Activated T-helper 2 cell treated with anti-CD3 and anti-CD28 coated beads, Interferon-gamma antibody, Interleukin-2, Interleukin-4, amounts not matched to agents 10 μg/mL and 5 μg/mL and 100 μg/mL, durations not matched to agents 14 hours and 24 hours and 36 hours (primary cell): ENCODE data around the gene OSBPL8. TPM values are rescaled to one million over a fixed set of nuclear protein-coding genes. Genes with fewer than 3 reads are reported as not detected.

Experiments
- DNase-seq: peaks from one replicate; pipeline ENCODE4 v3.0.0; 2021; ENCODE audit warnings: low spot score
- H3K27ac Mint-ChIP-seq: one replicate; pipeline ENCODE4 v1.8.0; 2021; ENCODE audit warnings: mixed read lengths
- H3K27me3 Mint-ChIP-seq: one replicate; pipeline ENCODE4 v1.8.0; 2021; ENCODE audit warnings: low read depth, mixed read lengths
- H3K36me3 Mint-ChIP-seq: one replicate; pipeline ENCODE4 v1.8.0; 2021; ENCODE audit warnings: low read depth, mixed read lengths
- H3K4me1 Mint-ChIP-seq: one replicate; pipeline ENCODE4 v1.8.0; 2021; ENCODE audit warnings: low read depth, mixed read lengths
- H3K4me3 Mint-ChIP-seq: one replicate; pipeline ENCODE4 v1.8.0; 2021; ENCODE audit warnings: low read depth, mild to moderate bottlenecking, moderate library complexity, mixed read lengths
- H3K9me3 Mint-ChIP-seq: one replicate; pipeline ENCODE4 v1.8.0; 2021; ENCODE audit warnings: mixed read lengths
- intact Hi-C: fragments of 100-400 bp; cut with micrococcal nuclease; formaldehyde crosslinking; loops from one replicate; pipeline ENCODE4 v1.15.1; 2023
- total RNA-seq: library from RNA; stranded (reverse); gene quantifications from 2 replicates; pipeline ENCODE4 v1.2.3, GENCODE V29; 2022

Gene OSBPL8
- total RNA-seq, 1 donor from 2014 or later, result 87.9 TPM

- H3K36me3 Mint-ChIP-seq, result peaks cover 35% of the 10 kb centered on the region
- no peak overlapping the region for H3K27ac Mint-ChIP-seq
- intact Hi-C loops, result no loop called here
- peaks cover 51% of the 10 kb centered on the region for H3K4me1 Mint-ChIP-seq
- no peak overlapping the region for H3K4me3 Mint-ChIP-seq
- H3K27me3 Mint-ChIP-seq, result no peaks in the 10 kb centered on the region
- DNase-seq, result no peak
- no peaks in the 10 kb centered on the region for H3K9me3 Mint-ChIP-seq
Observed at GRCh38 chr12:76552343-76552938, 7.1 kb downstream of the OSBPL8 start.

- peaks cover 36% of the 10 kb centered on the region for H3K36me3 Mint-ChIP-seq
- H3K4me3 Mint-ChIP-seq, result no peak overlapping the region
- H3K4me1 Mint-ChIP-seq, result peaks cover 57% of the 10 kb centered on the region
- intact Hi-C loops, result no loop called here
- H3K27me3 Mint-ChIP-seq, result no peaks in the 10 kb centered on the region
- H3K27ac Mint-ChIP-seq, result no peak overlapping the region
- H3K9me3 Mint-ChIP-seq, result no peaks in the 10 kb centered on the region
- DNase-seq, result no peak
Observed at GRCh38 chr12:76551482-76551888, 8.1 kb downstream of the OSBPL8 start.

- H3K4me3 Mint-ChIP-seq, result no peak overlapping the region
- peaks cover 21% of the 10 kb centered on the region for H3K36me3 Mint-ChIP-seq
- H3K27ac Mint-ChIP-seq, result no peak overlapping the region
- DNase-seq, result no peak
- intact Hi-C loops, result no loop called here
- peaks cover 49% of the 10 kb centered on the region for H3K4me1 Mint-ChIP-seq
- H3K9me3 Mint-ChIP-seq, result no peaks in the 10 kb centered on the region
- no peaks in the 10 kb centered on the region for H3K27me3 Mint-ChIP-seq
Observed at GRCh38 chr12:76549131-76549530, 10.4 kb downstream of the OSBPL8 start.

DNA sequence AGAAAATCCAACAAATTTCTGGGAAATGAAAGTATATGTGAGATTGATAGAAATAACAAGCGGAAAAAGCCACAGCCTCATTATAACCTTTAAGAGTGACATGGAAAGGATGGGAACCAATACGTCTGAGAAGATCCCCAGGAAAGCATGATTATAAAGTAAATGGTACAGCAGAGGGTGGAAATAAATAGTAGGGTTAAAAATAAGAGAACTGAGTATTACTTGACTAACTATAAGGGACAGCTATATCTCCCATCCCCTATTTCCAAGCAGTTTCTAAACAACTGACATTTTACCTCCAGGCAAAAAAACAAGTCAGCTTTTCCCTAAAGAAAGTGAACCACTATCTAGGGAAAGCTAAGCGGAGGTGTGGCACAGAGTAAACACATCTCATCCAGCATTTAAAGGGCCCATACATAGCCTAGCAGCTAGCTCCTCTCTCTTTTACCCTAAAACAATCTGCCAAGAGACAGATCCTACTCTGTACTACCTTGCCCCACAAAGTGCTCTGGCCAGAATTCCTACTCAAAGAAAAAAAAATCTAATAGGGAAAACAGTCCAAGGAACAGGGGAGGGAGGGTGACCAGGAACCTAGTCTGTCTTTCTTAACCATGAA, 11.2 kb downstream of the OSBPL8 start:
- Mint-ChIP-seq H3K36me3 (peaks cover 20% of the 10 kb centered on the region), H3K9me3 (no peaks in the 10 kb centered on the region), H3K27me3 (no peaks in the 10 kb centered on the region), H3K4me1 (peaks cover 54% of the 10 kb centered on the region), H3K4me3 (no peak overlapping the region), H3K27ac (no peak overlapping the region)
- intact Hi-C loops, result no loop called here
- no peak for DNase-seq

DNA sequence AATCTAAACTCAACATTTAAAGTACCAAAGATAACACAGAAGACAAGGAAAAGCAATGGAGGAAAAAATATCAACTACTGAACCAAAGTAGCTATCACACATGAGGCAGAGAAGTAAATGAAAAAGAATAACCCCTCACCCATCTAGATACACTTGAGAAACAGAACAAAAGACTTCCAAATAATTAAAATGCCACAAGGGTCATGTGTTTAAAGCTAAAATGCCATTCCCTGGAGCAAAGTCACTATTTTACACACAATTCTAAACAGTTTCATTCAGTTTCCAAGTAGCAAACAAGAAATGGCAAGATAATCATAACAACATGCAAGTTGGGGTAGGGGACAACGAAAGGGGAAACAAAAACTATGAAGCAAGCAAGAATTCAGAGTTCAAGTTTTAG, 12.0 kb downstream of the OSBPL8 start:
- Mint-ChIP-seq H3K9me3 (no peaks in the 10 kb centered on the region), H3K36me3 (peaks cover 17% of the 10 kb centered on the region), H3K4me3 (no peak overlapping the region), H3K27ac (no peak overlapping the region), H3K4me1 (peaks cover 53% of the 10 kb centered on the region), H3K27me3 (no peaks in the 10 kb centered on the region)
- no peak for DNase-seq
- intact Hi-C loops, result no loop called here

- Mint-ChIP-seq H3K27me3 (no peaks in the 10 kb centered on the region), H3K27ac (no peak overlapping the region), H3K4me1 (peaks cover 56% of the 10 kb centered on the region), H3K9me3 (no peaks in the 10 kb centered on the region), H3K4me3 (no peak overlapping the region), H3K36me3 (peaks cover 18% of the 10 kb centered on the region)
- no peak for DNase-seq
- intact Hi-C loops, result no loop called here
Observed at GRCh38 chr12:76546889-76547288, 12.7 kb downstream of the OSBPL8 start.

- no peak overlapping the region for H3K27ac Mint-ChIP-seq
- no peak overlapping the region for H3K4me3 Mint-ChIP-seq
- H3K4me1 Mint-ChIP-seq, result peaks cover 58% of the 10 kb centered on the region
- intact Hi-C loops, result loop anchor here (1.0 kb wide), 1 partner anchor 13 kb away; no protein-coding TSS in a partner anchor
- DNase-seq, result no peak
- H3K27me3 Mint-ChIP-seq, result no peaks in the 10 kb centered on the region
- peaks cover 18% of the 10 kb centered on the region for H3K36me3 Mint-ChIP-seq
- H3K9me3 Mint-ChIP-seq, result no peaks in the 10 kb centered on the region
Observed at GRCh38 chr12:76545486-76545885, 14.1 kb downstream of the OSBPL8 start.

GRCh38 chr12:76544601-76545261, 14.8 kb downstream of the OSBPL8 start:
- intact Hi-C loops, result loop anchor here (1.0 kb wide), 1 partner anchor 14 kb away; no protein-coding TSS in a partner anchor
- H3K27me3 Mint-ChIP-seq, result no peaks in the 10 kb centered on the region
- H3K9me3 Mint-ChIP-seq, result no peaks in the 10 kb centered on the region
- DNase-seq, result no peak
- H3K36me3 Mint-ChIP-seq, result peaks cover 17% of the 10 kb centered on the region
- H3K4me3 Mint-ChIP-seq, result no peak overlapping the region
- no peak overlapping the region for H3K27ac Mint-ChIP-seq
- H3K4me1 Mint-ChIP-seq, result peaks cover 58% of the 10 kb centered on the region

DNA sequence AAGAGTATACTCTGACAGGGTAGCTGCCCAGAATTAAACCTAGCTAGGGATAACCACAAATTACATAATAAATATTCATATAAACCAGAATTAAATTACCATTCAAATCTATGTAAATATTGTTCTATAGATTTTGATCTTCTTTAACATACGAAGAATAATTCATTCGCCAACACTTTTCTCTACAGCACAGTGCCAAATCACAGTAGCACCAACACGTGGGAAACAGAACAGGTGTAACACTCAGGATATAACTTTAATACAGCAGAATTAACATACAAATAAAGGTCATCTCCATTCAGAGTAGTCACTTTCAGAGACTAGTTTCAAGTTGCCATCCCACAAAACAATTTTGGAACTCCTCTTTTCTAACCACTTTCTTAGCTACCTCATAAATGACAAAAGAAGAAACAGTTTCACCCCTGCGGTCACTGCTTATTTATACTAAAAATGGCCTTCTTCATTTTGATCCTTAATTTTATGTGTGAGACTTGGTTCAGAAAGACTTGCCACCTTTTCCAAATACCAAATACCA, 15.7 kb downstream of the OSBPL8 start:
- peaks cover 55% of the 10 kb centered on the region for H3K4me1 Mint-ChIP-seq
- H3K4me3 Mint-ChIP-seq, result no peak overlapping the region
- no peak for DNase-seq
- H3K36me3 Mint-ChIP-seq, result peaks cover 12% of the 10 kb centered on the region
- H3K27me3 Mint-ChIP-seq, result no peaks in the 10 kb centered on the region
- H3K9me3 Mint-ChIP-seq, result no peaks in the 10 kb centered on the region
- intact Hi-C loops, result no loop called here
- no peak overlapping the region for H3K27ac Mint-ChIP-seq

GRCh38 chr12:76542908-76543307, 16.7 kb downstream of the OSBPL8 start:
- intact Hi-C loops, result no loop called here
- Mint-ChIP-seq H3K36me3 (peaks cover 8% of the 10 kb centered on the region), H3K27me3 (no peaks in the 10 kb centered on the region), H3K9me3 (no peaks in the 10 kb centered on the region), H3K27ac (no peak overlapping the region), H3K4me1 (peaks cover 47% of the 10 kb centered on the region), H3K4me3 (no peak overlapping the region)
- no peak for DNase-seq

DNA sequence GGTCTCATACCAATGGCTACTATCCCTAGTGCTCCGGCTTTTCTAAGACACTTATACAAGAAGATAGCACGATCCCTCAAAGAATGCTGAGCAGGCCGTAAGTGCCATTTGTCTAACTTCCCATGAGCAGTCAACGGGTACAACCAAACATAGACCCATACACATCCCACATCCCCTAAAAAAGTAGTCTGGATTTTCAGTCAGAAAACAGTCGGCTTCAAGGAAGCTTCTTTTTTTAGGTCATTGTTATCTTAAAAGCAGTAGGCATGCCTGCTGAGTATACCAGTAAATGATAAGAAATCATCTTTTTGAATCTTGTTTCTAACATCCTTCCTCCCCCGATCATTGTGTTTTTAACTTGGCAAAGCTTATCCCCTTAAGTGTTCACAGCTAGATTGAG, 19.8 kb downstream of the OSBPL8 start:
- no peak overlapping the region for H3K4me3 Mint-ChIP-seq
- intact Hi-C loops, result no loop called here
- DNase-seq, result no peak
- H3K36me3 Mint-ChIP-seq, result peaks cover 21% of the 10 kb centered on the region
- H3K27ac Mint-ChIP-seq, result no peak overlapping the region
- no peaks in the 10 kb centered on the region for H3K9me3 Mint-ChIP-seq
- peaks cover 35% of the 10 kb centered on the region for H3K4me1 Mint-ChIP-seq
- no peaks in the 10 kb centered on the region for H3K27me3 Mint-ChIP-seq

GRCh38 chr12:76537923-76538322, 21.6 kb downstream of the OSBPL8 start:
- peaks cover 28% of the 10 kb centered on the region for H3K4me1 Mint-ChIP-seq
- no peak for DNase-seq
- no peak overlapping the region for H3K27ac Mint-ChIP-seq
- H3K36me3 Mint-ChIP-seq, result peaks cover 31% of the 10 kb centered on the region
- no peak overlapping the region for H3K4me3 Mint-ChIP-seq
- H3K27me3 Mint-ChIP-seq, result no peaks in the 10 kb centered on the region
- intact Hi-C loops, result no loop called here
- no peaks in the 10 kb centered on the region for H3K9me3 Mint-ChIP-seq

DNA sequence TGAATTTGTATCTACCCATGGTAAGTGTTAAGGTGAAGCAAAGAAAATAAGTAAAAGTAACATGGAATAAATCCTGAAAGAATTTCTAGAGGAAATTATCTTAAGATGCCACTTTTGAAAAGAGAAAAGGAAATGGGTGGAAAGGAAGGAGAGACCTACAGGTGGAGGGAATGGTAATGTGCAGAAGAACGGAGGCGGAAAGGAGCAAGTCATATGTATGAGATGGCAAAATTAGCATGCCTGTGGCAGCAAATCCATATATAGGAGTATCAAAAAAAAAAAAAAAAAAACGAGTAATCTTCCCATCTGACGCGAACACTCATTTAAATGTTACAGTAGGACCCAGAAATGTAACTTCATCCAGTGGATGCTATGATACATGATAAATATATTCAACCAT, 23.0 kb downstream of the OSBPL8 start:
- H3K4me1 Mint-ChIP-seq, result peaks cover 21% of the 10 kb centered on the region
- no peaks in the 10 kb centered on the region for H3K27me3 Mint-ChIP-seq
- no peak for DNase-seq
- no peak overlapping the region for H3K4me3 Mint-ChIP-seq
- H3K36me3 Mint-ChIP-seq, result peaks cover 33% of the 10 kb centered on the region
- no peak overlapping the region for H3K27ac Mint-ChIP-seq
- no peaks in the 10 kb centered on the region for H3K9me3 Mint-ChIP-seq
- intact Hi-C loops, result no loop called here
